HG02759 (cell line): ENCODE data around the gene PEX5L.
"Not testable (repeated sequence)": the region's sequence is repeated elsewhere in the genome, so short reads cannot be mapped to it uniquely, and the experiment has no call there.

Source experiments
- ATAC-seq: cut with Tn5 transposase; IDR thresholded peaks from one replicate; pipeline ENCODE4 v1.9.1; 2021; ENCODE audit warnings: mild to moderate bottlenecking, moderate library complexity; ENCODE audit not compliant: unreplicated experiment

PEX5L gene

GRCh38 chr3:179794355-179794754 is 242.4 kb downstream of the PEX5L start:
- no peak for ATAC-seq

GRCh38 chr3:179791793-179792192 is 244.9 kb downstream of the PEX5L start:
- ATAC-seq, result no peak

- ATAC-seq, result no peak
These were observed 247.7 kb downstream of the PEX5L start for GRCh38 chr3:179788996-179789395.

DNA sequence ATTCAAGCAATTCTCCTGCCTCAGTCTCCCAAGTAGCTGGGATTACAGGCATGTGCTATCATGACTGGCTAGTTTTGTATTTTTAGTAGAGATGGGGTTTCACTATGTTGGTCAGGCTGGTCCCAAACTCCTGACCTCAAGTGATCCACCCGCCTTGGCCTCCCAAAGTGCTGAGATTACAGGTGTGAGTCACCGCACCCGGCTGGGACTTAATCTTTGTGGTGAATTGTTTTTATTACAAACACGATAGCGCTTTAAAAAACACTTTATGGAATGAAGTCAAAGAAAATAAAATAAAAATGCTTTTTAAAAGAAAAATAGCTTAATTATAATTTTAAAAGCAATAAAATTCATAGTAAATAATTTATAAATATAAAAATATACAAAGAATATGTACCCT is 253.9 kb downstream of the PEX5L start:
- not testable (repeated sequence) for ATAC-seq

- ATAC-seq, result no peak
These were observed 261.2 kb downstream of the PEX5L start for GRCh38 chr3:179775416-179776122.

DNA sequence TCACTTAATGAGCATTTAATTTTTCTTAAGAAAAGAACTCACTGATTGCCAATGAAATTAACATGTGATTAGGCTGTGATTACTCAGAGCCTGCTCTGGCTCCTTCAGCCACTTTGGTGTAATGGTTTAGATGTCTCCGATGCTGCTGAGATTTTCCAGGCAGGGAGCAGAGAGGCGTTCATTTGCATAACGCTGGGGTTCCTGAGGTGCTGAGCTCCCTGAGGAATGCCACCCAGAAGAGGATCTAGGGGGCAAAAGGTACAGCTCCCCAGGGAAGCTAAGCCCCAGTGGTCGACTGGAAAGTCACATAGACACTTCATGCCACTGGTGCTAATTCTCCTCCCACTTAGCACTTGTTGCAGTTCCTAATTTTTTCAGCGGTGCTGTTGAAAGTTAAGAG is 264.4 kb downstream of the PEX5L start:
- ATAC-seq, result no peak

GRCh38 chr3:179771797-179772196 is 264.9 kb downstream of the PEX5L start:
- no peak for ATAC-seq

- no peak for ATAC-seq
These were observed 267.1 kb downstream of the PEX5L start for GRCh38 chr3:179769411-179770247.

GRCh38 chr3:179768080-179768479 is 268.7 kb downstream of the PEX5L start:
- no peak for ATAC-seq

DNA sequence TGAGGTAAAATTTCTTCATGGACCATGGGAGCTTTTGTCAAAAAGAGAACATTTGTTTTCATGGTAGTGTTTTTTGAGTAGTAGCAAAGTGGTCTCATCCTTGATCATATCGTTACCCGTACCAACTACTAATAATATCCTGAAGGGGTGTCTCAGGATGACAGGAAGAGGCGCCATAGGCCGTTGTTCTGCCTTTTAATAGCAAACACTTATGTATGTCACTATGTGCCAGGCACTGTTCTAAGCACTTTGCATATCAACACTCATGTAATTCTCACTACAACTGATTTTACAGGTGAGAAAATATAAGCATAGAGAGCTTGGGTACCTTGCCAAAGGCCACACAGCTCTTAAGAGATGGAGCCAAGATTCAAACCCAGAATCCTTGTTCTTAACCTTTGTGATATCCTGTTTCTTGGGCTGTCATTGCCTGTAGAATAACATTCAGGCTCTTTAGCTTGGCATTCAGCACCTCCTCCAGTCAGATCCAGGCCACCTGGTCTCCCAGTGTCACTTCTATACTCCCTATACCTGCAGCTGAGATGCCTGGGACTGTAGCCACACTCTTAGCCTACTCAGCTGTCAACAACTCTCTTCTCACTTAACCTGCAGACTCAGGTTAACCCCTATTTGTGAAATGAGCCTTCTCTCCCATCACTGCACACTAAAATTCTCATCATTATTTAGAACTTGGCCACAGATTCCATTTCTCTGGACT is 270.2 kb downstream of the PEX5L start:
- no peak for ATAC-seq

DNA sequence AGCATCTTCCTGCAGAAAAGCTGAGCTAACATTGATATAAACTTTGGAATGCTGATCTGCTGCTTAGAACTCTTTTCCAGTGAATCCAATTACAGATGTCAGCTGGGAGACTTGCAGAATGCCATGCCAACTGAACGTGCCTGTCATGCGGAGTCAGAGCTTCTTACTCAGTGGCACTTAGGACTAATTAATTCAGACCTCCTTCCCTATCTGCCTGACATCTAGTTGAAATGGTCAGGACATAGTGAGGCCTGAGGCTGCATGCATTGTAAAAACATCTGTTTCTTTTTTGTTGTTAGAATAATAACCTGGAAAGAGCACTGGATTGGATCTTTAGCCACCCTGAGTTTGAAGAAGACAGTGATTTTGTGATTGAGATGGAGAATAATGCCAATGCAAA is 271.3 kb downstream of the PEX5L start:
- no peak for ATAC-seq

- ATAC-seq, result no peak
These were observed 275.8 kb downstream of the PEX5L start for GRCh38 chr3:179760944-179761343.

GRCh38 chr3:179750720-179751328 is 285.9 kb downstream of the PEX5L start:
- ATAC-seq, result peak; percentile 58

GRCh38 chr3:179745716-179746115 is 291.0 kb downstream of the PEX5L start:
- ATAC-seq, result no peak

GRCh38 chr3:179745079-179745478 is 291.7 kb downstream of the PEX5L start:
- ATAC-seq, result no peak
